Prostate gland (tissue), 2 donors: ENCODE data around the gene DMD. TPM values are rescaled to one million over a fixed set of nuclear protein-coding genes. Genes with fewer than 3 reads are reported as not detected.
A peak's percentile ranks its signal among the peaks of the same experiment; 100 is the strongest.

Experiments used
- DNase-seq: peaks from one replicate; pipeline ENCODE4 v3.0.0-alpha.2; 2019; ENCODE audit warnings: low spot score
- H3K27ac ChIP-seq, 2 donors: fragments of 200-600 bp; sonication (generic); 2 replicates each; pipeline ENCODE4 v1.5.1; 2017 to 2019
- H3K27me3 ChIP-seq: fragments of 200-600 bp; sonication (generic); replicated peaks from 2 replicates; pipeline ENCODE4 v1.5.1; 2019; ENCODE audit not compliant: insufficient read depth
- H3K36me3 ChIP-seq, 2 donors: fragments of 200-600 bp; sonication (generic); 1 replicate in 1 of 2; 2 replicates in 1 of 2; pipeline versions ENCODE4 v1.5.1 to v1.8.1; 2017 to 2019
- H3K4me1 ChIP-seq: fragments of 200-600 bp; sonication (generic); replicated peaks from 2 replicates; pipeline ENCODE4 v1.5.1; 2019
- H3K4me3 ChIP-seq, 2 donors: fragments of 200-600 bp; sonication (generic); 2 replicates each; pipeline ENCODE4 v1.5.1; 2017 to 2019
- H3K9me3 ChIP-seq: fragments of 200-600 bp; sonication (generic); 2 replicates; pipeline ENCODE4 v1.5.1; 2017
- POLR2A ChIP-seq: fragments of 450-650 bp; IDR thresholded peaks from one replicate; pipeline ENCODE4 v1.6.1; 2016; ENCODE audit warnings: antibody characterized with exemption, mild to moderate bottlenecking
- POLR2AphosphoS5 ChIP-seq: sonication (generic); formaldehyde crosslinking; IDR thresholded peaks from one replicate; pipeline ENCODE4 v1.6.1; 2017; ENCODE audit warnings: antibody characterized with exemption
- WGBS: methylation state at CpG from one replicate; pipeline ENCODE4 v1.1.5; 2018; 5-methylcytosine and 5-hydroxymethylcytosine counted together
- intact Hi-C: fragments of 100-400 bp; cut with DNase I; formaldehyde crosslinking; loops from one replicate; pipeline ENCODE4 v1.14.2; 2022
- total RNA-seq, 2 donors: library from RNA; depleted of rRNA; stranded (reverse); fragments of >200 nt; gene quantifications; one replicate each; pipeline ENCODE4 v1.1.0, GENCODE V29; 2016
- TF ChIP-seq, protein P1 (sequence below), 4 experiments: fragments of 200-600 bp in 2 of 4; fragments of 450-650 bp in 2 of 4; sonication (generic) in 2 of 4; IDR thresholded peaks; 1 replicate in 3 of 4; 2 replicates in 1 of 4; pipeline ENCODE4 v1.5.1; 2016 to 2019; ENCODE audit warnings: antibody characterized with exemption in 4 of 4, mild to moderate bottlenecking in 2 of 4, moderate library complexity in 2 of 4

Gene DMD
- total RNA-seq = 10 to 100 TPM; 17.6 to 34.8 TPM

DNA sequence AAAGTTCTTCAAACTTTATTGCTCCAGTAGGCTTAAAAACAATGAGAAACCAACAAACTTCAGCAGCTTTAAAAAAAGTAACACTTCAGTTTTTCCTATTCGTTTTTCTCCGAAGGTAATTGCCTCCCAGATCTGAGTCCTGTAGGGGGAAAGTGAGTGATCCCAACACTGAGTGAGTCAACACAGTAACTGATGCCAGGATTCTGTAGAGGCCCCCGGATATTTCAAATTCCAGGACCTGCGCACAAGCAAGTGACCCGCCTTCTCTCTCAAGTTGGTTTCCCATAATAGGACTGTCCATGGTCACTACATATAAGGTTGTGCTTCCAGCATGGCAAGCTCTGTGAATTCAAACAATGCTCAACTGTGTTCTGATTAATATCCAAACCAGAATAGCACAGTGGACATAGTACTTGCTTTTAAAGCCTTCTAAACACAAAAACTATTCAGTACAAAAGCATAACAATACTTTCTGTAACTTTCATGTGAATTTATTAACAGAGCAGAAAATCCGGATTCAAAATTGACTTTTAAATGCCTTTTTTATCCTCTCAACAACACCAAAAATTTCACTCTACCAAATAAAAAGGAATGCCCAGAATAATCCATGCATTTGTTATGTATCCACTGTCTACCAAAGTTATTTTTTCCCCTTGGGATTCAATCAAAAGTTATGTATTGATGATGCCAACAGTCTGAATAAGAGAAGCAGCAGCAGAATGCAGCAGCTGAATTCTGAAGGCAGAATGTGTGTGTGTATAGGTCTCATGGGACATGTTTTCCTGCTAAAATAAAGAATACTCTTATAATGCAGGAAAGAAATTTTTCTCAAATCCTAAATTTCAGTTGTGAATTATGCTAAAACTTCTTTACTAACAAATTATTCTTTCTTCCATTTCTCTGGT, at the start of gene DMD:
TSS of gene DMD (minus strand) at position 194 of the 905 bp plus-strand sequence. CDS start 237 bp downstream, outside the sequence.
- peak; percentile 3 for DNase-seq
- Histone ChIP-seq H3K9me3 (no peaks in the 10 kb centered on the region), H3K4me1 (no peaks in the 10 kb centered on the region), H3K27ac (no peak within 1 kb of the TSS), H3K4me3 (peak within 1 kb of the TSS in 1 of 2 donors; percentile 6), H3K27me3 (no peaks in the 10 kb centered on the region), H3K36me3 (no peaks in the 10 kb centered on the region)
- WGBS = 16% methylated on average over 6 of the region's 6 CpGs
- TF ChIP-seq POLR2A (no peak), POLR2AphosphoS5 (peak; percentile 16)
- TF ChIP-seq, protein P1, sequence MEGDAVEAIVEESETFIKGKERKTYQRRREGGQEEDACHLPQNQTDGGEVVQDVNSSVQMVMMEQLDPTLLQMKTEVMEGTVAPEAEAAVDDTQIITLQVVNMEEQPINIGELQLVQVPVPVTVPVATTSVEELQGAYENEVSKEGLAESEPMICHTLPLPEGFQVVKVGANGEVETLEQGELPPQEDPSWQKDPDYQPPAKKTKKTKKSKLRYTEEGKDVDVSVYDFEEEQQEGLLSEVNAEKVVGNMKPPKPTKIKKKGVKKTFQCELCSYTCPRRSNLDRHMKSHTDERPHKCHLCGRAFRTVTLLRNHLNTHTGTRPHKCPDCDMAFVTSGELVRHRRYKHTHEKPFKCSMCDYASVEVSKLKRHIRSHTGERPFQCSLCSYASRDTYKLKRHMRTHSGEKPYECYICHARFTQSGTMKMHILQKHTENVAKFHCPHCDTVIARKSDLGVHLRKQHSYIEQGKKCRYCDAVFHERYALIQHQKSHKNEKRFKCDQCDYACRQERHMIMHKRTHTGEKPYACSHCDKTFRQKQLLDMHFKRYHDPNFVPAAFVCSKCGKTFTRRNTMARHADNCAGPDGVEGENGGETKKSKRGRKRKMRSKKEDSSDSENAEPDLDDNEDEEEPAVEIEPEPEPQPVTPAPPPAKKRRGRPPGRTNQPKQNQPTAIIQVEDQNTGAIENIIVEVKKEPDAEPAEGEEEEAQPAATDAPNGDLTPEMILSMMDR (IDR thresholded peaks at IDR 0.05) = no peak
- intact Hi-C loops = no loop called here

DNA sequence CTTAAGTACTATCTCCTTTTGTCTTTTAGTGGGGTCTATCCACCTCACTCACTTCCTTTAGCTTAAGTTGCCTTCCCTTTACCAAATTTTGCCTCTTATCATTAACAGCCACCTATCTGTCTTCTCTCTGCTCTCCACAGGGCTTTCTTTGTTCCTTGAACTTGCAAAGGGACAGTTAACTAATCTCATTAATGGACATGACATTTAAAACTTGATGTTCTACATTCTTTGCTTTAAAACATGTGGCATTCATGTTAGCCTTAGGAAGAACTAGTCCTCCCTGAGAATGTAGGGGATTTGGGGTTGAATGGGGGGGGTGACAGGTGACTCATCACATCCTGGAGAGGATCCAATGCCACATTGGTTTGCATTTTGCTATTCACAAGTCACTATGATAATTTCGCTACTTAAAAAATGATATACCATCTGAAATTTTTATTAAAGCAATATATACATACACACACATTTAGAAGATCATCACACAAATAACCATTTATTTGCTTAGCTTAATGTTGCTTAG, 41.0 kb upstream of the DMD start:
- no peak for DNase-seq
- H3K36me3 ChIP-seq = no peaks in the 10 kb centered on the region
- no peak overlapping the region for H3K27ac ChIP-seq
- 80% methylated on average over 1 of the region's 1 CpG for WGBS
- intact Hi-C loops = no loop called here
- no peaks in the 10 kb centered on the region for H3K9me3 ChIP-seq
- no peaks in the 10 kb centered on the region for H3K27me3 ChIP-seq
- H3K4me3 ChIP-seq = no peak overlapping the region
- TF ChIP-seq, protein P1 (IDR thresholded peaks at IDR 0.05) = no peak
- TF ChIP-seq POLR2AphosphoS5 = no peak
- TF ChIP-seq POLR2A = no peak
- H3K4me1 ChIP-seq = no peaks in the 10 kb centered on the region

DNA sequence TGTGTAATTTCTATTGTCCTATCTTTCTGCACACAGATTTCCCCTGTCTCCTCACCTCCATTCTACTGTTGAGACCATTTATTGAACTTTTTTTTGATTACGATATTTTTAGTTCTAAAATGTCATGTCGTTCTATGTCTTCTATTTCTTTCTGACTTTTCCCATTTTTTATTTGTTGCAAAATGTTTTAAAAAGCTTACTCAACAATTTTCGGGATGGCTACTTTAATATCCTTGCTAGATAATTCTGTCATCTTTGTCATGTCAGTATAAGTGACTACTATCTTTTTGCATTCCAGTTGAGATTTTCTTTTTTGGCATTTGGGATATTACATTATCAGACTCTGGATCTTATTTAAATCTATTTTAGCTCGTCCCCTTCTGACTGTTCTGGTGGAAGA, 7.5 kb upstream of the DMD start:
- H3K27me3 ChIP-seq = no peaks in the 10 kb centered on the region
- no peaks in the 10 kb centered on the region for H3K36me3 ChIP-seq
- no peaks in the 10 kb centered on the region for H3K4me1 ChIP-seq
- no peak overlapping the region for H3K4me3 ChIP-seq
- H3K27ac ChIP-seq = no peak overlapping the region
- H3K9me3 ChIP-seq = no peaks in the 10 kb centered on the region
- TF ChIP-seq POLR2AphosphoS5 (no peak), POLR2A (no peak)
- TF ChIP-seq, protein P1 (IDR thresholded peaks at IDR 0.05) = no peak
- intact Hi-C loops = no loop called here
- 80% methylated on average over 4 of the region's 4 CpGs for WGBS
- no peak for DNase-seq

DNA sequence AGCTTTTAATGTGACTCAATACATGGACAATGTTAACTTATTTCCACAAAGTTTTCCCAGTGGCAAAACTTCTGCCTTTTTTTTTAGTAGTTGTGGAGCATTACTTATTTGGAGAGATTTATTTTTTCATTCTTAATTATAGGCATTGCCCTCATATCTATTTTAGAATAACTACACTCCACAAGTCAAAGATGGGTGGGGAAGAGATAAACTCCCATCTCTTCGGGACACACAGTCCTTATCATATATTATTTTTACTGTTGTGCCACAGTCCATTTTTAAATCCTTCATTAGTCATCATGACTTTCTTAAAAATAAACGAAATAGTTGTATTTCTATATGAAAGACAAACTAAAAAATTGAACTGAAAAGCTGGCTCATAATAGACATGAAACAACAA, 1.2 kb downstream of the DMD start:
- H3K27me3 ChIP-seq = no peaks in the 10 kb centered on the region
- intact Hi-C loops = no loop called here
- no peaks in the 10 kb centered on the region for H3K9me3 ChIP-seq
- no peak overlapping the region for H3K4me3 ChIP-seq
- TF ChIP-seq, protein P1 (IDR thresholded peaks at IDR 0.05) = no peak
- TF ChIP-seq POLR2A = no peak
- no peak for TF ChIP-seq POLR2AphosphoS5
- no peaks in the 10 kb centered on the region for H3K4me1 ChIP-seq
- WGBS = 63% methylated on average over 2 of the region's 2 CpGs
- no peak overlapping the region for H3K27ac ChIP-seq
- H3K36me3 ChIP-seq = no peaks in the 10 kb centered on the region
- DNase-seq = no peak
